Measurements from ENCODE around the gene CYS1. TPM values are rescaled to one million over a fixed set of nuclear protein-coding genes. Genes with fewer than 3 reads are reported as not detected.
A peak's percentile ranks its signal among the peaks of the same experiment; 100 is the strongest.

Gene CYS1
- total RNA-seq, 1 experiment from 2014 or later = 5.7 TPM

DNA sequence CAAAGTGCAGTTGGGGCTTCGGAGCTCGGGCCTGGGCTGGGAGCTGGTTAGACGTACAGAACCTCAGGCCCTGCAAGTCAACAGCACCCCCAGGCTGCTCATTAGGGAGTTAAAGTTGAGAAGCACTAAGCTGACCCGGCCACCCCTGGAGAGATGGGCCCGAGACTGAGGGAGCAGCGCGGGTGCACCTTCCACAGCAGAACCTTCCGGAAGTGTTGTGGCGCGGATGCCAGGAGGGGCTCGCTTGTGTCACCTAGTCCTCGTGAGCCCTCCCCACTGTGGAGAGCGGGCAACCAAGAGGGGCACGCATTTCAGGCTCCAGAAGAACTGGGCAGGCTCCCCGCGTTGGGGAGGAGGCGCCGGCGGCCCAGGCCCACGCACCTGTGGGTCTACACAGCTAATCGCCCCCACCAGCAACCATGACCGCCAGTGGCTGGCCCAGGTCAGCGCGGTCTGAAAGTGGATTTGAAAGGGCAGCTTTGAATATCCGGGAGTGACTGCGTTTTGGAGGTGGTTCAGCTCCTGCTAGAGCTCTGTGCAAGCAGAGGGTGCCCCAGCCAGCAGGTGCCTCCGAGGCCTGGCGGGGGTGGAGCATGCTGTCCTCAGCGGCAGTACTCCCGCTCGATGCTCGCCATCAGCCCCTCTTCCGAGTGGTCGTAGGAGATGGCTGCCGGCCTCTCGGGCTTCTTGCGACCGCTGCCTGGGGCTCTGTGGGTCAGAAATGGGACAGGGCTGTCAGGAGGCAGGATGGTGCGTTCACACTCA is 21.8 kb downstream of the CYS1 start:
- in situ Hi-C loops (cut with HindIII; ENCODE audit: low pct_unique_long_range_greater_than_20kb, low sequenced_read_pairs) = no loop called here
- DNase-seq (ENCODE audit: low read depth) = no peak

DNA sequence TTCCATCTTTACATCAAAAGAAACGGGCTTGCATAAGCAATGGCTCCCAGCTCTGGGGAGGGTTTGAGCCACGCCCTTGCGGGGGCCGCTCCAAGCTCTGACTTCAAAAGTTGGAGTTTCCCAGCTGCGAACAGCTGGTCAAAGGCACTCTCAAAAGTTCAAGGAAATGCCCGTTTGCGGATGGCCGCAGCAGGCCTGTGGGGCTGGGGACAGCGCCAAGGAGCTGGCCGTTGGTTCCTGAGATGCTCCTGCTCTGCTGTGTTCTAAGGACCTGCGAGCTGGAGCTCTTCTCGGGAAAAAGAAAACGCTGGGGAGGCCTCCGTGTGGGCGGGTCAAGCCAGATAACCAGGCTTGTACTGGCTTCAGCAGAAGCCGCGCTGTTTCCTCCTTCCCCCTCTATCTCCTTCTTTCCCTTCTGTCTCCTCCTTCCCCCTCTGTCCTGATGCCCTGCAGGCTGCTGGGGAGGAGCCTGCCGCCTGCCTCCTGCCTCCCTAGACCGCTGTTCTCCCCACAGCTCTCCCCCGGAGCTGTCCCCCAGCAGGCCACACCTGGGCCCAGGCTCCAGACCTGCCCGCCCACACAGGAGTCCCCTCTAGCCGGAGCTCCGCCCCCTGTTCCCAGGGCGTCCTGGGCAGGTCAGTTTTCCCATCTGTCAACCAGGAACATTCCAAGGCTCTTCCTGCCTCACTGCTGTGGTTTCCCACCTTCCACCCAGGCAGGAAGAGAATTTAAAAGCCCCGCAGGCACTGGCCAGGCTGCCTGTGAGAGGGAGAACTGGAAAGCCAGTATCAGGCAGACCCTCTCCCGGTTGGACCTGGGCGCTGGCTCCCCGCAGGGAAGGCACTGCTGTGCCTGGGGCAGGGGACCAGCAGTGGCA is 22.7 kb downstream of the CYS1 start:
- in situ Hi-C loops (cut with HindIII; ENCODE audit: low pct_unique_long_range_greater_than_20kb, low sequenced_read_pairs) = no loop called here
- no peak for DNase-seq (ENCODE audit: low read depth)

DNA sequence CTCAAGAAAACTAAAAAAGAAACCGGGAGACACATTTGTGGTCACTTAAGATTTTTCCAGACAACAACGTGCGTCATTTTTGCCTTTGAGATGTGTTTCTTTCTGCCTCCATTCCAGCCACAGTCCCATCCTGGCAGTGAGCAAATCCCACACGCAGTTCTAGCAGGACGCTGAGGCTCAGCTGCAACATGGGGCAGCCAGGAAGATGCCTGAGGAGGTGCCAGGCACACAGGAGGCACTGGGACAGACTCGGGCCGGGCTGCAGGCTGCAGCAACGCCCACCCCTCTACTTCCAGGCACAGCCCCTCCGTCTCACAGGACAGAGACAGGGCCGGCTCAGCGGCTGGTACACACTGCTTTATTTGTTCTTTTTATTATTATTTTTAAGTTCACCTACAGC is 23.8 kb downstream of the CYS1 start:
- in situ Hi-C loops (cut with HindIII; ENCODE audit: low pct_unique_long_range_greater_than_20kb, low sequenced_read_pairs) = no loop called here
- DNase-seq (ENCODE audit: low read depth) = no peak

DNA sequence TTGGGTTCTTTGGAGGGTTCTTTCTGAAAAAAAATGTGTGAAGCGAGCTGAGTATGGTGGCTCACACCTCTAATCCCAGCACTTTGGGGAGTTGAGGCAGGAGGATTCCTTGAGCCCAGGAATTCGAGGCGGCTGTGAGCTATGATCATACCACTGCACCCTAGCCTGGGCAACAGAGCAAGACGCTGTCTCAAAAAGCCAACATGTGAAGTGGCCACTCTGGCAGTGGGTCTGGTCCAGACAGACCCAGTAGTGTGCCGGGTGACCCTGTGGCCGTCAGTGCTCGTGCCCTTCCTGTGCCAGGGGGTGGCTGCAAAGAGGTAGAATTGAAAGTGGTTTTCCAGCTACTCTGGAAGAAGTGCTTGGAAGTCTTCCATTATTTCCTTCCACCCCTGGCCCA is 25.2 kb downstream of the CYS1 start:
- in situ Hi-C loops (cut with HindIII; ENCODE audit: low pct_unique_long_range_greater_than_20kb, low sequenced_read_pairs) = no loop called here
- DNase-seq (ENCODE audit: low read depth) = no peak

DNA sequence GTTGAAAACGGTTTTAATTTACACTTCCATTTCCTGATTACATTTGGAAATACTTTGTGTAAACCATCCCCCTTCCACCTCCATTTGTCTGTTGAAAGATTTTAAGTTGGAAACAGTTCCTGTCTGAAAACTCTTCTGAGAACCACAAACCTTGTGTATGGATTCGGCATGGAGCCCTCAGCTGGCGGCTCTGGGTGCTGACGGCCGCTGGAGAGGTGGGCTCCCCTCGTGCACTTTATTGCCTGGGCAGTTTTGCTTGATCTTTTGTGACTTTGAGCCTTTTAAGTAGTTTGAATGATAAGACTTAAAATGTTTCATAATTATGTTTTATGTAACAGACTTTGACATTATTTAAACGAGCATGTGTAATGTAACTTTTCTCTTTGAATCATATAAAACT is 25.8 kb downstream of the CYS1 start:
- in situ Hi-C loops (cut with HindIII; ENCODE audit: low pct_unique_long_range_greater_than_20kb, low sequenced_read_pairs) = no loop called here
- no peak for DNase-seq (ENCODE audit: low read depth)

DNA sequence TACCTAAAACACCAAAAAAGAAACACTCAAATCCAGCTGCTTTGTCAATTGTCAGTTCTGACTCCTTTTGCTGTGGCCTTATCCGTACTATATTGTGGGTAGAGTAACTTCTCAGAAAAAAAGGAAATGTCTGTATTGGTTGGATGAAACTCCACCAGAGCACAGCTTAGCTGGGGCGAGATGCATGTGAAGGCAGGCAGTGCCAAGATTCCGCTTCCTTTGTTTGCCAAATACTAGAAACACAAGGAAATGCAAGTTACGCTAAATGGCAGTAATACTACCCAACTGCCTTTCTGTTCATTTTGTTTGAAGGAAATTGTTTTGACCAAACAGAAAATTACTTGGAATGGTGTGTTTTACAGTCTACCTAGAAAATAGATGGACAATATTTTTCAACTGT is 26.9 kb downstream of the CYS1 start:
- in situ Hi-C loops (cut with HindIII; ENCODE audit: low pct_unique_long_range_greater_than_20kb, low sequenced_read_pairs) = no loop called here

DNA sequence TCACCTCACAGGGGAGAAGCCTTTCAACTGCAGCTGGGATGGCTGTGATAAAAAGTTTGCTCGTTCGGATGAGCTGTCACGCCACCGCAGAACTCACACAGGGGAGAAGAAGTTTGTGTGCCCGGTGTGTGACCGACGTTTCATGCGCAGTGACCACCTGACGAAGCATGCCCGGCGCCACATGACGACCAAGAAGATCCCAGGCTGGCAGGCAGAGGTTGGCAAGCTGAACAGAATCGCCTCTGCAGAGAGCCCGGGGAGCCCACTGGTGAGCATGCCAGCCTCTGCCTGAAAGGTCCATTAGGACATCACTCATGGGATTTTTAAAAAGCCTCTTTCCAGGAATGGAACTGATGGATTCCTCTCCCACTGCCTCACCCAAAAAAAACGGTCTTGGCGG is 28.0 kb downstream of the CYS1 start:
- DNase-seq (ENCODE audit: low read depth) = no peak
- in situ Hi-C loops (cut with HindIII; ENCODE audit: low pct_unique_long_range_greater_than_20kb, low sequenced_read_pairs) = no loop called here

More for the DNA sequence above, 26.9 kb downstream of the CYS1 start:
- DNase-seq (ENCODE audit: low read depth) = no peak

DNA sequence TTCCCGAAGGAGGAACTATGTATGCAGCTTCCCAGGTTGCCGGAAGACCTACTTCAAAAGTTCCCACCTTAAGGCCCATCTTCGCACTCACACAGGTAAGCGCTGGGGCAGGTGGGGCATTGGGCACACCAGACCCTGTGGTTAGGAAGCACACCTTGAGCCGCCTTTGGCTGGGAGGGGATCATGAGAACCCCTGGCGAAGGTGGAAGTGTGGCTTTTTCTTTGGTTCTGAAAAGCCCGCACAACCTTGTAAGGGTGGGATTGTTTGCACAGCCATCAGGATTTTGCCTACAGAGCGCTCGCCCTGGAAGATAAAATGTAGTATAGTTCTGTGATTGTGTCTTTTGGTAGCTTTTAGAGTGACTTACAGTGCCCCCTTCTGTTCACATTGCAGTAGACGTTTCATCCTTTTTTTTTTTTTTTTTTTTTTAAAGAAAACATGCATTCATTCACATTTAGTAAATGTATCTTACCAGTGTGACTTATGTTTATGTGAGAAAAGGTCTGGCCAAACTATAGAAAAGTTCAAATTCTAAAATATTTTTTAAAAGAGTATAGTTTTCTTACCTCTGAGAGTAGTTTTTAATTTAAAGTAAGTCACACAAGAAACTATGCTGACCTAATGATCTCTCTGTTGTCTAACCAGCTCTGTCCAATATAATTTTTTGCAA is 31.6 kb downstream of the CYS1 start:
- in situ Hi-C loops (cut with HindIII; ENCODE audit: low pct_unique_long_range_greater_than_20kb, low sequenced_read_pairs) = loop anchor here (25.0 kb wide), 1 partner anchor 236 kb away; no protein-coding TSS in a partner anchor
- DNase-seq (ENCODE audit: low read depth) = peak; percentile 57

DNA sequence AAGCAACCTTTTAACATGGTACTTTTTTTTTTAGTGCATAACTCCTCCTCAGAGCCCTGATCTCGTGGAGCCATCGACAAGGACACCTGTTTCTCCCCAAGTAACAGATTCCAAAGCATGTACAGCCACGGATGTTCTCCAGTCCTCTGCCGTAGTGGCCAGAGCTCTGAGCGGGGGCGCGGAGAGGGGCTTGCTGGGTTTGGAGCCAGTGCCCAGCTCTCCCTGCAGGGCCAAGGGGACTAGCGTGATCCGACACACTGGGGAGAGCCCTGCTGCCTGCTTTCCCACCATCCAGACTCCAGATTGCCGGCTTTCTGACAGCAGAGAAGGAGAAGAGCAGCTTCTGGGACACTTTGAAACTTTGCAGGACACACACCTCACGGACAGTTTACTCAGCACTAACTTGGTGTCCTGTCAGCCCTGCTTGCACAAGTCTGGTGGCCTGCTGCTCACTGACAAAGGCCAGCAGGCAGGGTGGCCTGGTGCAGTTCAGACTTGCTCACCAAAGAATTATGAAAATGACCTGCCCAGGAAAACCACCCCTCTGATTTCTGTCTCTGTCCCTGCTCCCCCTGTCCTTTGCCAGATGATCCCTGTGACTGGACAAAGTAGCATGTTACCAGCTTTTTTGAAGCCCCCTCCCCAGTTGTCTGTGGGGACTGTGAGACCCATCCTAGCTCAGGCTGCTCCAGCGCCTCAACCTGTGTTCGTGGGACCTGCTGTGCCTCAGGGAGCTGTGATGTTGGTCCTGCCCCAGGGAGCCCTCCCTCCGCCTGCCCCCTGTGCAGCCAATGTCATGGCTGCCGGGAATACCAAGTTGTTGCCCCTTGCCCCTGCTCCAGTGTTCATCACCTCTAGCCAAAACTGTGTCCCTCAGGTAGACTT is 32.4 kb downstream of the CYS1 start:
- in situ Hi-C loops (cut with HindIII; ENCODE audit: low pct_unique_long_range_greater_than_20kb, low sequenced_read_pairs) = loop anchor here (25.0 kb wide), 1 partner anchor 236 kb away; no protein-coding TSS in a partner anchor
- DNase-seq (ENCODE audit: low read depth) = no peak

DNA sequence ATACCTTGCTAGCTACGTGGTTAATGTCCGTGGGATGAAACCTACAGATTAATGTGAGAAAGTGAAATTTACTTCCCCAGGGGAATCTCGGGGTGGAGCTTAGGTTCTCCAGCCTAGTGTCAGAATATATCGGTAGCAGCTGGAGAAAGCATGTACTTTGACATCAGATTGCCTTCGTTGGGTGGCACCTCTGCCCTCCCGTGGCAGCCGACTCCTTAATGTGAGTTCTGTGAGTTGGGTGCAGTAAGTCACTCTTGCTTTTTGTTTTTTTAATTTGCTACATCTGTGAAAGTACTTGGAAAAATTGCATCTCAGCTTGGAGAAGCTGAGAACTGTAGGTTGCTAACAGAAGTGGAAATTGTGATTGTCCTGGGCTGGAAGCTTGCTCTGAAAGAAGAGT is 33.3 kb downstream of the CYS1 start:
- no peak for DNase-seq (ENCODE audit: low read depth)
- in situ Hi-C loops (cut with HindIII; ENCODE audit: low pct_unique_long_range_greater_than_20kb, low sequenced_read_pairs) = loop anchor here (25.0 kb wide), 1 partner anchor 235 kb away; no protein-coding TSS in a partner anchor

DNA sequence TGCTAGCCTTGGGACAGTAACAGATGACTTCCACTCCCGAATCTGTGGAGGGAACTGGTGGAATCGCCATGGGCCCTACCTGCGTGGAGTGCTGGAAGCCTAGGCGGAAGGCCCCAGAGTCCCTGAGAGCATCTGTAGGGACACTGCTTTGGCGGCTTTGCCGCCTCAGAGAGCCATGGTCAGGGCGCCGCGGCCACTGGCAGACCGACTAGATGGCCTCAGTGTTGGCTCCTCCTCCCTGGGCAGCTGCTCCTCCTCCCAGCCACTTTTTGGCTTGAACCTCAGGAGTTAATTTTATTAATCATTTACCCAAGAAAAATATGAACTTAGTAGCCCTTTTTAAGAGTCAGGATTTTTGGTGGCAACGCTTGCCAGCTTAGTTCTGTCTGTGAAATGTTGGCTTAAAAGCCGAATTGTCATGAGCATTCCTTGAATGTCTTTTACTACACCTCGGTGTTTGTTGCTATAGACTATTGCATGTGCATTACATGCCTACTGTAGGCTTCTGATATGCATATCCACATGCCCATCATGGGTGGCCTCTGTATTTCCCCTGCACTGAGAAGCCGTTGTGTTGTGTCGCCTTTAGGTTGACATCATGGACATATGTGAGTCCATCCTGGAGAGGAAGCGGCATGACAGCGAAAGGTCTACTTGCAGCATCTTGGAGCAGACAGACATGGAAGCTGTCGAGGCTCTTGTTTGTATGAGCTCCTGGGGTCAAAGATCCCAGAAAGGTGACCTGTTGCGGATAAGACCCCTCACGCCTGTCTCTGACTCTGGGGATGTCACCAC is 34.5 kb downstream of the CYS1 start:
- peak; percentile 80 for DNase-seq (ENCODE audit: low read depth)
- in situ Hi-C loops (cut with HindIII; ENCODE audit: low pct_unique_long_range_greater_than_20kb, low sequenced_read_pairs) = loop anchor here (25.0 kb wide), 1 partner anchor 233 kb away; no protein-coding TSS in a partner anchor

DNA sequence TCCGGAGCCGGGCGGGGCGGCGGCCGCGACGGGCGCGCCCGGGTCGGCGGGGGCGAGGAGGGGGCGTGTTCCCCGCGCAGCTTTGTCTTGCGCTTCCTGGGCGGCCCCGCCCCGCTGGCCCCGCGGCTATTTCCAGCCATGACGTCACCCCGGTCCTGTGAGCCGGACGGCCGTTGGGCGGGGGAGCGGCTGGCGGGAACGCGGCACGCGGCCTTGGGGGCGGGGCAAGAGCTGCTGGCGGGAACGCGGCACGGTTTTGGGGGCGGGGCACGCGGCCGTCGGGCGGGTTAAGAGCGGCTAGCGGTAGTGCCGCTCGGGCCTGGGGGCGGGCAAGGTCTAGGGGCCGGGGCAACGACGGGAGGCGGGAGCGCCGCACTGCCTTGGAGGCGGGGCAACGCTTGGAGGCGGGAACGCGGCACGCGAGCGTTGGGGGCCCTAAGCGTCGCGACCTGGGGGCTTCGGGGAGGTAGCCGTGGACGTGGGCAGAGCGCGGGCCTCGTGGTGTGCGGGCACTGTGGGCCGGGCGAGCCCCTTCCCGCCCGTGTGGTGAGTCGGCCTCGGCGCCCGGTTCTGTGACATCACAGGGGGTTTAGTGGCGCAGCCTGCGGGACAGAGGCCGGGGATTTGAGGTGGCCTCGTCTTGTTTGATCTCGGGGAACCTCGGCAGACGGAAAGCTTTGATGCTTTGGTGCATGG is 36.2 kb downstream of the CYS1 start:
- in situ Hi-C loops (cut with HindIII; ENCODE audit: low pct_unique_long_range_greater_than_20kb, low sequenced_read_pairs) = loop anchor here (25.0 kb wide), 1 partner anchor 232 kb away; no protein-coding TSS in a partner anchor
- DNase-seq (ENCODE audit: low read depth) = peak; percentile 90

DNA sequence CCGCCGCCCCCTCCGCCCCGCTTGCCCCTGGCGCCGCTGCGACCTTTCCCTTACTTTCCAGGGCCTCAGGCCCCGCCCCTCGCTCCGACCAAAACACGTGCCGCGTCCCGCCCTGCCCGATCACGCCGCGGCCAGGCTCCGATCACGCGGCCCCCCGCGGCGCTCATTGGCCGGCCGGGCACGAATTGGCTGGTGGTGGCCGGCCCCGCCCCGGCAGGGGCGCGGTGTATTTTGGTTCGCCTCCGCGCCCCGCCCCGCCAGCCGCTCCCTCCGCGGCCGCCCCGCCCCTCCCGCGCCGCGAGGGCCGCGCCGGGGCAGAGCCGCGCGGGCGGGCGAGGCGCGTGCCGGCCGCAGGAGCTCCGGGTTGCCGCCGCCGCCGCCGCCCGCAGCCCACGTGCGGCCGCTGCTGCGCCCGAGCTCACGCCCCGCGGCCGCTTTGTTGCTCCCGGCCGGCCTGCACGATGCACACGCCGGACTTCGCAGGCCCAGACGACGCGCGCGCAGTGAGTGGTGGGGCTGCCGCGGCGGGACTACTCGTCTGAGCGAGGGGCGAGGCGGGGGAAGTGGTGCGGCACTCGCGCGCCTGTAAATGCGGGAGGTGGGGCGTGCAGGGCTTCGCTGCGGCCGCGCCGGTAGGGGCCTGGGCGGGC is 36.8 kb downstream of the CYS1 start, which contains the start of gene KLF11:
Gene KLF11 (plus strand): TSS at position 295 of the 650 bp plus-strand sequence. CDS start 167 bp downstream, at position 462.
- peak; percentile 92 for DNase-seq (ENCODE audit: low read depth)
- in situ Hi-C loops (cut with HindIII; ENCODE audit: low pct_unique_long_range_greater_than_20kb, low sequenced_read_pairs) = loop anchor here (25.0 kb wide), 1 partner anchor 231 kb away; no protein-coding TSS in a partner anchor

DNA sequence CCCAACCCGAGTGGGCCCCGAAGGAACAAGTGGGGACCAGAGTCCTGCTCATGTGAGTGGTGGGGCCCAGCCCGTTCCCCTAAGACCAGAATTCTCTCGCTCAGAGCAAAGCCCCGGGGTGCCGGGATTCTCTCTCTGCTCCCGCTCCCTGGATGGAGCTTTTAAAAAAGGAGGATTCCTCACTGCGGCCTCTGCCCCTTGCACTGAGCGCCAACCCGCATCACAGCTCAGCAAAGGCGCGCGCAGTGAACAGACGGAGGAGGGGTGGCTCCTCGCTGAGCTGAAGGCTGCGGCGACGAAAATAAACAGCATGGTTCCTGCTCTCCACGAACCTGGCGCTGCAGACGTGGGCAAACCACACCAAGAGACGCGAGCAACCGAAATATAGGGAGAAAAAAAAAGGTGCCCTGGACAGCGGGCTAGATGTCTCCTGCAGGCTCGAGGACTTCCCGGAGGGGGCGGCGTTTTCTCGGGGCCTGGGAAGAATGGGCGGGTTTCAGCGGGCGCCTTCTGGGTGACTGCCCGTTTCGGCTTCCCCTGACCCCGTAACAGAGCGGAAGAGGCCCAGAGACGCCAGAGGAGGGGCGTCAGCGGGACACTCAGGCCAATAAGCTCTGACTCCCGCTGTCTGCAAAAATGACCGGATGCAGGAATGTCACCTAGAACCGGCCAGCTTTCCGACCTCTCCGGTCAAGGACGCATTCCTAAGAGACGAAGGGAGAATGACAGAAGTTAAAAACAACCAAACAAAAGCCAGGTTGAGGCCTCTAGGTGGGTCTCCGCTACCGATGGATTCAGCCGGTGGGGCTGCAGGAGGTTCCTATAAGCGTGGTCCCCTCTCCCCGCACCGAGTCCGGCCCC is 37.7 kb downstream of the CYS1 start:
- peak; percentile 76 for DNase-seq (ENCODE audit: low read depth)
- in situ Hi-C loops (cut with HindIII; ENCODE audit: low pct_unique_long_range_greater_than_20kb, low sequenced_read_pairs) = loop anchor here (25.0 kb wide), 1 partner anchor 230 kb away; no protein-coding TSS in a partner anchor

DNA sequence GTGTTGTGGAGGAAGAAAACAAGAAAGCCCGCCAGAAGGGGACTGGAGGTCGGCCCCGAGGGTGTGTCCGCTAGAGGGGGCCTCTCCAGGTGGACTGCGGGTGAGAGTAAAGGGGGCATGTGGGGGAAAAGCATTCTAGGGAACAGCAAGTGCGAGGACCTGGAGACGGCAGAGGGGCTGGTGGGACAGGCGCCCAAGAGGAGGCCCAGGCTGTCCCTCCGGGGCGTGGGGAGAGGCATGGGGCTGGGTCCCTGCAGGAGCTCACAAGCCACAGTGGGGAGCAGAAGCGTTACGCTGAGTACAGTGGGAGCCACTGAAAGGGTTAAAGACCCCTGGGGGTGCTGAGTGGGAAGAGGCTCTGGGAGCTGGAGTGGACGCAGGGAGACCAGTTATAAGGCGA is 38.5 kb downstream of the CYS1 start:
- no peak for DNase-seq (ENCODE audit: low read depth)
- in situ Hi-C loops (cut with HindIII; ENCODE audit: low pct_unique_long_range_greater_than_20kb, low sequenced_read_pairs) = loop anchor here (25.0 kb wide), 1 partner anchor 229 kb away; no protein-coding TSS in a partner anchor

All from Caki2 (cell line).